GM12878 (cell line): ENCODE measurements around the gene WBP1L. TPM values are rescaled to one million over a fixed set of nuclear protein-coding genes. Genes with fewer than 3 reads are reported as not detected.

Source experiments
- ATAC-seq: fragments of 200-7000 bp; cut with Tn5 transposase; 3 replicates; pipeline ENCODE4 v1.9.1; 2020; ENCODE audit warnings: mild to moderate bottlenecking, moderate library complexity
- BruUV-seq: library from RNA; stranded (reverse); fragments of 400-500 nt; replicated peaks from 2 replicates; lab custom pipeline; 2021; lab: Mats Ljungman, UMichigan
- CTCF ChIA-PET: fragments of 300-600 bp; sonication (Branson Sonifier 250); formaldehyde crosslinking; extraction: SDS; loops from one replicate; lab custom pipeline; 2021; ENCODE audit warnings: inconsistent platforms; lab: Yijun Ruan, JAX
- POLR2A ChIA-PET: fragments of 350-600 bp; formaldehyde crosslinking; extraction: SDS; loops from one replicate; lab custom pipeline; 2021; ENCODE audit warnings: inconsistent platforms; lab: Charles Lee
- RAD21 ChIA-PET: fragments of 300-600 bp; sonication (Branson Sonifier 250); formaldehyde crosslinking; loops from one replicate; lab custom pipeline; 2023; ENCODE audit warnings: antibody characterized with exemption; ENCODE audit not compliant: unreplicated experiment; lab: Charles Lee
- SMC1A ChIA-PET: fragments of 300-600 bp; sonication (Branson Sonifier 250); formaldehyde crosslinking; loops from one replicate; lab custom pipeline; 2023; ENCODE audit not compliant: unreplicated experiment, uncharacterized antibody; lab: Charles Lee
- DNase-seq: peaks from one replicate; pipeline ENCODE4 v3.0.0-alpha.2; 2011; ENCODE audit warnings: low read depth, low spot score
- FAIRE-seq: peaks from 3 replicates; lab custom pipeline; 2011; peaks lifted over from hg19 to GRCh38; lab: Jason Lieb, UNC
- H2AFZ ChIP-seq: 2 replicates; pipeline ENCODE4 v1.6.0; 2011; ENCODE audit warnings: low read depth, low read length, control low read depth; ENCODE audit not compliant: control insufficient read depth
- H3K27ac ChIP-seq: 2 replicates; pipeline ENCODE4 v1.5.1; 2011; ENCODE audit warnings: control low read depth; ENCODE audit not compliant: control insufficient read depth, insufficient read depth
- H3K27me3 ChIP-seq, 2 experiments: replicated peaks in 1 of 2; 2 replicates each; pipeline versions ENCODE4 v1.6.0 to v1.6.1; 2011; ENCODE audit warnings: low read length in 1 of 2; ENCODE audit not compliant: control insufficient read depth in 2 of 2, insufficient read depth in 2 of 2
- H3K36me3 ChIP-seq, 2 experiments: 2 replicates each; pipeline ENCODE4 v1.5.1; 2011; ENCODE audit warnings: low read length in 1 of 2; ENCODE audit not compliant: control insufficient read depth in 2 of 2, insufficient read depth in 2 of 2
- H3K4me1 ChIP-seq: 2 replicates; pipeline ENCODE4 v1.6.1; 2011; ENCODE audit warnings: mild to moderate bottlenecking, low read length, moderate library complexity, mixed read lengths; ENCODE audit not compliant: control insufficient read depth, insufficient read depth
- H3K4me2 ChIP-seq: 2 replicates; pipeline ENCODE4 v1.6.0; 2011; ENCODE audit warnings: control low read depth; ENCODE audit not compliant: control insufficient read depth, insufficient read depth
- H3K4me3 ChIP-seq: fragments of 200-600 bp; sonication (generic); 2 replicates; pipeline ENCODE4 v1.5.1; 2016
- H3K79me2 ChIP-seq: 2 replicates; pipeline ENCODE4 v1.6.0; 2011; ENCODE audit warnings: low read length; ENCODE audit not compliant: control insufficient read depth, insufficient read depth
- H3K9ac ChIP-seq: 2 replicates; pipeline ENCODE4 v1.8.0; 2011; ENCODE audit warnings: low read length, control low read depth, mixed read lengths; ENCODE audit not compliant: control insufficient read depth, insufficient read depth
- H3K9me3 ChIP-seq: replicated peaks from 3 replicates; pipeline ENCODE4 v1.5.1; 2011; ENCODE audit warnings: mild to moderate bottlenecking, low read length; ENCODE audit not compliant: control insufficient read depth, insufficient read depth
- H4K20me1 ChIP-seq: 2 replicates; pipeline ENCODE4 v1.6.0; 2011; ENCODE audit not compliant: control insufficient read depth, insufficient read depth
- BACH1 ChIP-seq: fragments of 450-650 bp; IDR thresholded peaks from 2 replicates; pipeline ENCODE4 v1.6.1; 2017; ENCODE audit warnings: mild to moderate bottlenecking, borderline replicate concordance
- CHD4 ChIP-seq: fragments of 200-600 bp; sonication (generic); IDR thresholded peaks from 2 replicates; pipeline ENCODE4 v1.6.1; 2016; ENCODE audit warnings: mild to moderate bottlenecking
- E2F4 ChIP-seq: IDR thresholded peaks from 2 replicates; pipeline ENCODE4 v1.6.1; 2012; ENCODE audit warnings: low read depth, low read length, improper control_type of control experiment
- ESRRA ChIP-seq: IDR thresholded peaks from 2 replicates; pipeline ENCODE4 v1.6.1; 2012; ENCODE audit warnings: mild to moderate bottlenecking, low read length, improper control_type of control experiment
- FOXM1 ChIP-seq: IDR thresholded peaks from 2 replicates; pipeline ENCODE4 v1.6.1; 2012; ENCODE audit warnings: low read depth, mild to moderate bottlenecking, inconsistent platforms, low read length, moderate library complexity
- GATAD2B ChIP-seq: fragments of 450-650 bp; conservative IDR thresholded peaks from 2 replicates; pipeline ENCODE4 v1.6.1; 2017; ENCODE audit warnings: low read depth, mild to moderate bottlenecking, moderate library complexity
- KLF5 ChIP-seq: fragments of 450-650 bp; IDR thresholded peaks from 2 replicates; pipeline ENCODE4 v1.6.1; 2014; ENCODE audit warnings: mild to moderate bottlenecking; ENCODE audit not compliant: partially characterized antibody
- MYB ChIP-seq: fragments of 150-350 bp; IDR thresholded peaks from 2 replicates; pipeline ENCODE4 v1.6.1; 2014; ENCODE audit warnings: mild to moderate bottlenecking, low read depth, low read length, borderline replicate concordance
- MYC ChIP-seq: IDR thresholded peaks from 2 replicates; pipeline ENCODE4 v1.6.1; 2011; ENCODE audit warnings: mild to moderate bottlenecking, low read length, moderate library complexity, inconsistent platforms; ENCODE audit not compliant: insufficient read depth, insufficient replicate concordance, insufficient read length, severe bottlenecking
- YY1 ChIP-seq: IDR thresholded peaks from 2 replicates; pipeline ENCODE4 v1.6.1; 2011; ENCODE audit warnings: low read depth, mild to moderate bottlenecking, low read length
- ZBTB40 ChIP-seq: fragments of 450-650 bp; IDR thresholded peaks from 2 replicates; pipeline ENCODE4 v1.6.1; 2016; ENCODE audit warnings: mild to moderate bottlenecking, moderate library complexity, borderline replicate concordance
- in situ Hi-C: fragments of 300-500 bp; cut with MboI; formaldehyde crosslinking; loops from 9 replicates; pipeline ENCODE4 v1.14.3; 2018; ENCODE audit warnings: mixed read lengths
- intact Hi-C: fragments of 100-400 bp; cut with micrococcal nuclease; formaldehyde crosslinking; loops from one replicate; pipeline ENCODE4 v1.14.2; 2022; ENCODE audit not compliant: unreplicated experiment
- polyA plus RNA-seq, 11 experiments: library from polyadenylated mRNA; depleted of rRNA in 4 of 11; unstranded in 6 of 11; stranded (reverse) in 5 of 11; fragments of >200 nt; fragmentation: Nextera tagmentation in 4 of 11; fragmentation: Illumina TruSeq in 1 of 11; extraction: Ambion mirVana in 4 of 11; extraction: Trizol in 1 of 11; gene quantifications; 1 replicate in 1 of 11; 2 replicates in 10 of 11; pipeline versions ENCODE4 v1.2.1 to v1.2.3, GENCODE V29; 2011 to 2016; ENCODE audit warnings: inconsistent platforms in 2 of 11, missing spikeins in 2 of 11, low read depth in 1 of 11
- total RNA-seq, 4 experiments: library from RNA; depleted of rRNA in 3 of 4; stranded (reverse); fragments of >200 nt in 3 of 4; fragmentation: Illumina TruSeq in 1 of 4; extraction: Trizol in 1 of 4; gene quantifications; 2 replicates each; pipeline versions ENCODE4 v1.2.1 to v1.2.3, GENCODE V29; 2013 to 2021
- TF ChIP-seq, protein P1 (sequence below): fragments of 450-650 bp; conservative IDR thresholded peaks from 2 replicates; pipeline ENCODE4 v1.6.1; 2017; ENCODE audit warnings: mild to moderate bottlenecking, moderate library complexity
- TF ChIP-seq, protein P2 (sequence below): IDR thresholded peaks from 2 replicates; pipeline ENCODE4 v1.6.1; 2012; ENCODE audit warnings: low read length, inconsistent platforms

Gene WBP1L
- total and polyA plus RNA-seq, 10 of the 15 experiments (the other 5 are each of a cell fraction or from before 2014, with no cell fraction given): 3.7 to 18.8 (median 12.3) TPM

- Histone ChIP-seq H3K36me3 (peaks cover 2 to 6% of the 10 kb centered on the region in 2 experiments; a peak in 3 of 4 replicates), H3K27me3 (no peaks in the 10 kb centered on the region), H3K9me3 (no peaks in the 10 kb centered on the region), H3K4me3 (no peak overlapping the region), H3K4me1 (no peaks in the 10 kb centered on the region), H4K20me1 (no peaks in the 10 kb centered on the region), H3K4me2 (no peak overlapping the region), H3K27ac (no peak overlapping the region), H2AFZ (no peak overlapping the region), H3K9ac (no peak overlapping the region), H3K79me2 (no peaks in the 10 kb centered on the region)
- no TSS peak for BruUV-seq
- DNase-seq: no peak
- RAD21 ChIA-PET: interaction anchor here (1.1 kb wide), 1 partner anchor 12 kb away, joined by 5 read pairs; no protein-coding TSS in a partner anchor
- POLR2A ChIA-PET: interaction anchor here (1.0 to 1.4 kb wide), 2 partner anchors 23 to 94 kb away, joined by 3 to 4 read pairs; no protein-coding TSS in a partner anchor
- CTCF ChIA-PET: interaction anchor here (0.8 to 1.1 kb wide), 3 partner anchors 13 to 78 kb away, joined by 3 to 4 read pairs (median 4); no protein-coding TSS in a partner anchor
- SMC1A ChIA-PET: interaction anchor here (1.2 to 1.4 kb wide), 2 partner anchors 19 to 64 kb away, joined by 3 to 4 read pairs; no protein-coding TSS in a partner anchor
- intact Hi-C loops (no loop called here), in situ Hi-C loops (no loop called here)
- FAIRE-seq: no peak
- ATAC-seq: no peak
- TF ChIP-seq MYB (no peak), BACH1 (no peak), GATAD2B (no peak), FOXM1 (no peak), YY1 (no peak), MYC (no peak), KLF5 (no peak), E2F4 (no peak), ESRRA (no peak), CHD4 (no peak), ZBTB40 (no peak)
- TF ChIP-seq, protein P1, sequence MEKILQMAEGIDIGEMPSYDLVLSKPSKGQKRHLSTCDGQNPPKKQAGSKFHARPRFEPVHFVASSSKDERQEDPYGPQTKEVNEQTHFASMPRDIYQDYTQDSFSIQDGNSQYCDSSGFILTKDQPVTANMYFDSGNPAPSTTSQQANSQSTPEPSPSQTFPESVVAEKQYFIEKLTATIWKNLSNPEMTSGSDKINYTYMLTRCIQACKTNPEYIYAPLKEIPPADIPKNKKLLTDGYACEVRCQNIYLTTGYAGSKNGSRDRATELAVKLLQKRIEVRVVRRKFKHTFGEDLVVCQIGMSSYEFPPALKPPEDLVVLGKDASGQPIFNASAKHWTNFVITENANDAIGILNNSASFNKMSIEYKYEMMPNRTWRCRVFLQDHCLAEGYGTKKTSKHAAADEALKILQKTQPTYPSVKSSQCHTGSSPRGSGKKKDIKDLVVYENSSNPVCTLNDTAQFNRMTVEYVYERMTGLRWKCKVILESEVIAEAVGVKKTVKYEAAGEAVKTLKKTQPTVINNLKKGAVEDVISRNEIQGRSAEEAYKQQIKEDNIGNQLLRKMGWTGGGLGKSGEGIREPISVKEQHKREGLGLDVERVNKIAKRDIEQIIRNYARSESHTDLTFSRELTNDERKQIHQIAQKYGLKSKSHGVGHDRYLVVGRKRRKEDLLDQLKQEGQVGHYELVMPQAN: no peak
- TF ChIP-seq, protein P2, sequence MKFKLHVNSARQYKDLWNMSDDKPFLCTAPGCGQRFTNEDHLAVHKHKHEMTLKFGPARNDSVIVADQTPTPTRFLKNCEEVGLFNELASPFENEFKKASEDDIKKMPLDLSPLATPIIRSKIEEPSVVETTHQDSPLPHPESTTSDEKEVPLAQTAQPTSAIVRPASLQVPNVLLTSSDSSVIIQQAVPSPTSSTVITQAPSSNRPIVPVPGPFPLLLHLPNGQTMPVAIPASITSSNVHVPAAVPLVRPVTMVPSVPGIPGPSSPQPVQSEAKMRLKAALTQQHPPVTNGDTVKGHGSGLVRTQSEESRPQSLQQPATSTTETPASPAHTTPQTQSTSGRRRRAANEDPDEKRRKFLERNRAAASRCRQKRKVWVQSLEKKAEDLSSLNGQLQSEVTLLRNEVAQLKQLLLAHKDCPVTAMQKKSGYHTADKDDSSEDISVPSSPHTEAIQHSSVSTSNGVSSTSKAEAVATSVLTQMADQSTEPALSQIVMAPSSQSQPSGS: no peak
Measured at GRCh38 chr10:102738692-102739121, 5.0 kb upstream of the WBP1L start.
